K562 (cell line): Measurements from ENCODE around the gene CTDSPL. TPM values are rescaled to one million over a fixed set of nuclear protein-coding genes. Genes with fewer than 3 reads are reported as not detected.
A peak's percentile ranks its signal among the peaks of the same experiment; 100 is the strongest.

Source experiments
- CC2D1A ChIP-seq: fragments of 450-650 bp; IDR thresholded peaks from 2 replicates; pipeline ENCODE4 v1.6.1; 2017; ENCODE audit warnings: mild to moderate bottlenecking
- GABPA ChIP-seq: fragments of 200-800 bp; sonication (Bioruptor generic); conservative IDR thresholded peaks from 2 replicates; pipeline ENCODE4 v1.6.1; 2016; ENCODE audit warnings: low read depth, missing genetic modification characterization, missing compliant biosample characterization
- HDAC1 ChIP-seq, 2 experiments: fragments of 450-650 bp; IDR thresholded peaks; 2 replicates each; pipeline ENCODE4 v1.6.1; 2016 to 2017; ENCODE audit warnings: inconsistent platforms in 1 of 2, mild to moderate bottlenecking in 1 of 2, moderate library complexity in 1 of 2
- HMGN3 ChIP-seq: IDR thresholded peaks from 2 replicates; pipeline ENCODE4 v1.6.1; 2011; ENCODE audit warnings: borderline replicate concordance, low read depth, mild to moderate bottlenecking, mixed read lengths, low read length; ENCODE audit not compliant: insufficient read length; ENCODE audit errors: extremely low read depth
- KDM2B ChIP-seq: fragments of 250-450 bp; sonication (Bioruptor Pico); IDR thresholded peaks from 2 replicates; pipeline ENCODE4 v1.8.0; 2021; ENCODE audit warnings: mild to moderate bottlenecking, moderate library complexity
- KDM5B ChIP-seq: fragments of 200-600 bp; sonication (generic); IDR thresholded peaks from 2 replicates; pipeline ENCODE4 v1.6.1; 2012; ENCODE audit warnings: low read depth, mild to moderate bottlenecking, moderate library complexity, low read length, control low read depth, inconsistent platforms; ENCODE audit not compliant: insufficient replicate concordance
- NFYB ChIP-seq: IDR thresholded peaks from 2 replicates; pipeline ENCODE4 v1.6.1; 2011; ENCODE audit warnings: mild to moderate bottlenecking, moderate library complexity; ENCODE audit not compliant: insufficient read length; ENCODE audit errors: extremely low read depth
- NR3C1 ChIP-seq: sonication (generic); formaldehyde crosslinking; IDR thresholded peaks from 2 replicates; pipeline ENCODE4 v1.8.1; 2022; ENCODE audit warnings: missing genetic modification reagents
- RAD51 ChIP-seq: fragments of 450-650 bp; IDR thresholded peaks from 2 replicates; pipeline ENCODE4 v1.7.1; 2016; ENCODE audit warnings: low read depth, mild to moderate bottlenecking, borderline replicate concordance
- SIRT6 ChIP-seq: IDR thresholded peaks from one replicate; pipeline ENCODE4 v1.6.1; 2012; ENCODE audit warnings: low read depth, mild to moderate bottlenecking, control low read depth, inconsistent platforms, low read length, moderate library complexity
- XRCC3 ChIP-seq: fragments of 450-650 bp; IDR thresholded peaks from 2 replicates; pipeline ENCODE4 v1.6.1; 2017; ENCODE audit warnings: mild to moderate bottlenecking, moderate library complexity
- XRCC4 ChIP-seq: IDR thresholded peaks from one replicate; pipeline ENCODE4 v1.6.1; 2011; ENCODE audit not compliant: insufficient read depth, insufficient read length; ENCODE audit errors: extremely low read depth
- ZBED1 ChIP-seq: IDR thresholded peaks from 2 replicates; pipeline ENCODE4 v1.6.1; 2014
- ZNF384 ChIP-seq: IDR thresholded peaks from 2 replicates; pipeline ENCODE4 v1.6.1; 2012; ENCODE audit warnings: low read depth, low read length, improper control_type of control experiment
- polyA plus RNA-seq, 8 experiments: library from polyadenylated mRNA; depleted of rRNA in 4 of 8; stranded (reverse) in 5 of 8; unstranded in 3 of 8; fragments of >200 nt; fragmentation: Nextera tagmentation in 2 of 8; fragmentation: Illumina TruSeq in 1 of 8; extraction: Ambion mirVana in 2 of 8; extraction: Trizol in 1 of 8; gene quantifications; 2 replicates each; pipeline versions ENCODE4 v1.2.1 to v1.2.3, GENCODE V29; 2011 to 2014; ENCODE audit warnings: inconsistent platforms in 1 of 8, missing spikeins in 1 of 8
- total RNA-seq, 7 experiments: library from RNA; depleted of rRNA in 6 of 7; stranded (reverse); fragments of >200 nt in 6 of 7; fragmentation: Illumina TruSeq in 2 of 7; extraction: Trizol in 2 of 7; gene quantifications; 2 replicates each; pipeline versions ENCODE4 v1.2.1 to v1.2.3, GENCODE V29; 2011 to 2021; ENCODE audit warnings: low replicate concordance in 1 of 7
- TF ChIP-seq, protein P1 (sequence below), 2 experiments: fragments of 200-800 bp in 1 of 2; sonication (Bioruptor generic) in 1 of 2; sonication (generic) in 1 of 2; formaldehyde crosslinking in 1 of 2; IDR thresholded peaks in 1 of 2; conservative IDR thresholded peaks in 1 of 2; 2 replicates each; pipeline versions ENCODE4 v1.5.0 to v1.6.1; 2016 to 2020; ENCODE audit warnings: missing compliant biosample characterization in 1 of 2, missing genetic modification characterization in 1 of 2, missing genetic modification reagents in 1 of 2
- TF ChIP-seq, protein P2 (sequence below): fragments of 450-650 bp; IDR thresholded peaks from 2 replicates; pipeline ENCODE4 v1.6.1; 2017; ENCODE audit warnings: mild to moderate bottlenecking, moderate library complexity
- TF ChIP-seq, protein P3 (sequence below): fragments of 250-450 bp; sonication (Bioruptor Pico); IDR thresholded peaks from 2 replicates; pipeline ENCODE4 v1.5.0; 2021
- TF ChIP-seq, protein P4 (sequence below): sonication (generic); formaldehyde crosslinking; IDR thresholded peaks from 2 replicates; pipeline ENCODE4 v1.8.0; 2023; ENCODE audit warnings: mild to moderate bottlenecking, missing genetic modification reagents

The CTDSPL gene
- total and polyA plus RNA-seq, 9 of the 15 experiments (the other 6 are each of a cell fraction or from before 2014, with no cell fraction given), result 5.1 to 19.3 (median 11.3) TPM

DNA sequence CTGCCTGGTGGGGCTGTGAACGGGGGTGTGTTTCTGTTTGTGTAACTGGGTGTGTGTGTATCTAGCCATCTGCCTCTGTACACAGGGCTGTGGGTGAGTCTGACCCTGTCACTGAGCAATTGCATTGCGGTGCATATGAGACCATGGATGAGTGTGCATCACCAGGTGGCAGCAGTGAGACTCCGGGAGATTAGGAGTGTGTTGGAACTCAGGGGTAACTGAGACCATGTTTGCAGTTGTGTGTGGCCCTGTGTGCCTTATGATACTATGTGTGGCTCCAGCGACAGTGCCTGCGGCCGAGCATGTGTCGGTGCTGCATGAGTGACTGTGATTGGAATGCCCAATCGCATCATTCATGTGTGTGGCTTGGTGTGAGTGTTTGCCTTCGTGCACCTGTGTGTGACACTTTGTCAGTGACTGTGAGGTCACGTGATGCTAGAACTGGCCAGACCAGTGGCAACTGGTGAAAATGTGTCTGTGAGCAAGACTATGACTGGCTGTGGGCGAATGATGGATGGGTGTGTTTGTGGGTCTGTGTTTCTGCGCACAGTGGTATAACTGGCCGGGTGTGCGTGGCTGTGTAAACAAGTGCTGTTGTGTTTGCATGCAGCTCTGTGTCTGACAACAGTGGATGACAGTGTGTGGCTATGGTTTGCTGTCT, 142.9 kb downstream of the CTDSPL start (continued):
- TF ChIP-seq HDAC1 (IDR thresholded peaks at IDR 0.05), result no peak
- no peak for TF ChIP-seq KDM5B
- TF ChIP-seq, protein P1, sequence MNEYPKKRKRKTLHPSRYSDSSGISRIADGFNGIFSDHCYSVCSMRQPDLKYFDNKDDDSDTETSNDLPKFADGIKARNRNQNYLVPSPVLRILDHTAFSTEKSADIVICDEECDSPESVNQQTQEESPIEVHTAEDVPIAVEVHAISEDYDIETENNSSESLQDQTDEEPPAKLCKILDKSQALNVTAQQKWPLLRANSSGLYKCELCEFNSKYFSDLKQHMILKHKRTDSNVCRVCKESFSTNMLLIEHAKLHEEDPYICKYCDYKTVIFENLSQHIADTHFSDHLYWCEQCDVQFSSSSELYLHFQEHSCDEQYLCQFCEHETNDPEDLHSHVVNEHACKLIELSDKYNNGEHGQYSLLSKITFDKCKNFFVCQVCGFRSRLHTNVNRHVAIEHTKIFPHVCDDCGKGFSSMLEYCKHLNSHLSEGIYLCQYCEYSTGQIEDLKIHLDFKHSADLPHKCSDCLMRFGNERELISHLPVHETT (CRISPR knock-in tag; conservative IDR thresholded peaks at IDR 0.05 in 1 of 2, IDR thresholded peaks at IDR 0.05 in 1 of 2), result no peak
- no peak for TF ChIP-seq GABPA
- TF ChIP-seq XRCC3, result no peak
- no peak for TF ChIP-seq ZNF384
- 0 out of 2 replicates have a peak, but pooled peaks have one; percentile 13 for TF ChIP-seq NR3C1 (CRISPR knock-in tag)
- TF ChIP-seq XRCC4, result no peak
- TF ChIP-seq, protein P2, sequence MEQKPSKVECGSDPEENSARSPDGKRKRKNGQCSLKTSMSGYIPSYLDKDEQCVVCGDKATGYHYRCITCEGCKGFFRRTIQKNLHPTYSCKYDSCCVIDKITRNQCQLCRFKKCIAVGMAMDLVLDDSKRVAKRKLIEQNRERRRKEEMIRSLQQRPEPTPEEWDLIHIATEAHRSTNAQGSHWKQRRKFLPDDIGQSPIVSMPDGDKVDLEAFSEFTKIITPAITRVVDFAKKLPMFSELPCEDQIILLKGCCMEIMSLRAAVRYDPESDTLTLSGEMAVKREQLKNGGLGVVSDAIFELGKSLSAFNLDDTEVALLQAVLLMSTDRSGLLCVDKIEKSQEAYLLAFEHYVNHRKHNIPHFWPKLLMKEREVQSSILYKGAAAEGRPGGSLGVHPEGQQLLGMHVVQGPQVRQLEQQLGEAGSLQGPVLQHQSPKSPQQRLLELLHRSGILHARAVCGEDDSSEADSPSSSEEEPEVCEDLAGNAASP, result no peak
- TF ChIP-seq KDM2B, result no peak
- TF ChIP-seq NFYB, result no peak
- TF ChIP-seq, protein P3, sequence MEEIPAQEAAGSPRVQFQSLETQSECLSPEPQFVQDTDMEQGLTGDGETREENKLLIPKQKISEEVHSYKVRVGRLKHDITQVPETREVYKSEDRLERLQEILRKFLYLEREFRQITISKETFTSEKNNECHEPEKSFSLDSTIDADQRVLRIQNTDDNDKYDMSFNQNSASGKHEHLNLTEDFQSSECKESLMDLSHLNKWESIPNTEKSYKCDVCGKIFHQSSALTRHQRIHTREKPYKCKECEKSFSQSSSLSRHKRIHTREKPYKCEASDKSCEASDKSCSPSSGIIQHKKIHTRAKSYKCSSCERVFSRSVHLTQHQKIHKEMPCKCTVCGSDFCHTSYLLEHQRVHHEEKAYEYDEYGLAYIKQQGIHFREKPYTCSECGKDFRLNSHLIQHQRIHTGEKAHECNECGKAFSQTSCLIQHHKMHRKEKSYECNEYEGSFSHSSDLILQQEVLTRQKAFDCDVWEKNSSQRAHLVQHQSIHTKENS (CRISPR knock-in tag), result no peak
- peak; percentile 41; the same call in 1 of the 2 replicates for TF ChIP-seq CC2D1A
- no peak for TF ChIP-seq HMGN3
- TF ChIP-seq, protein P4, sequence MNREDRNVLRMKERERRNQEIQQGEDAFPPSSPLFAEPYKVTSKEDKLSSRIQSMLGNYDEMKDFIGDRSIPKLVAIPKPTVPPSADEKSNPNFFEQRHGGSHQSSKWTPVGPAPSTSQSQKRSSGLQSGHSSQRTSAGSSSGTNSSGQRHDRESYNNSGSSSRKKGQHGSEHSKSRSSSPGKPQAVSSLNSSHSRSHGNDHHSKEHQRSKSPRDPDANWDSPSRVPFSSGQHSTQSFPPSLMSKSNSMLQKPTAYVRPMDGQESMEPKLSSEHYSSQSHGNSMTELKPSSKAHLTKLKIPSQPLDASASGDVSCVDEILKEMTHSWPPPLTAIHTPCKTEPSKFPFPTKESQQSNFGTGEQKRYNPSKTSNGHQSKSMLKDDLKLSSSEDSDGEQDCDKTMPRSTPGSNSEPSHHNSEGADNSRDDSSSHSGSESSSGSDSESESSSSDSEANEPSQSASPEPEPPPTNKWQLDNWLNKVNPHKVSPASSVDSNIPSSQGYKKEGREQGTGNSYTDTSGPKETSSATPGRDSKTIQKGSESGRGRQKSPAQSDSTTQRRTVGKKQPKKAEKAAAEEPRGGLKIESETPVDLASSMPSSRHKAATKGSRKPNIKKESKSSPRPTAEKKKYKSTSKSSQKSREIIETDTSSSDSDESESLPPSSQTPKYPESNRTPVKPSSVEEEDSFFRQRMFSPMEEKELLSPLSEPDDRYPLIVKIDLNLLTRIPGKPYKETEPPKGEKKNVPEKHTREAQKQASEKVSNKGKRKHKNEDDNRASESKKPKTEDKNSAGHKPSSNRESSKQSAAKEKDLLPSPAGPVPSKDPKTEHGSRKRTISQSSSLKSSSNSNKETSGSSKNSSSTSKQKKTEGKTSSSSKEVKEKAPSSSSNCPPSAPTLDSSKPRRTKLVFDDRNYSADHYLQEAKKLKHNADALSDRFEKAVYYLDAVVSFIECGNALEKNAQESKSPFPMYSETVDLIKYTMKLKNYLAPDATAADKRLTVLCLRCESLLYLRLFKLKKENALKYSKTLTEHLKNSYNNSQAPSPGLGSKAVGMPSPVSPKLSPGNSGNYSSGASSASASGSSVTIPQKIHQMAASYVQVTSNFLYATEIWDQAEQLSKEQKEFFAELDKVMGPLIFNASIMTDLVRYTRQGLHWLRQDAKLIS (CRISPR knock-in tag), result no peak
- no peak for TF ChIP-seq ZBED1
- TF ChIP-seq RAD51, result peak; percentile 84
- no peak for TF ChIP-seq SIRT6
